MCF 10A (cell line): Measurements from ENCODE around the gene ZNF488. TPM values are rescaled to one million over a fixed set of nuclear protein-coding genes. Genes with fewer than 3 reads are reported as not detected.

Experiments used
- BruUV-seq: library from RNA; stranded (reverse); fragments of 400-500 nt; replicated peaks from 2 replicates; lab custom pipeline; 2021; lab: Mats Ljungman, UMichigan
- CTCF ChIA-PET: fragments of 300-600 bp; sonication (Branson Sonifier 250); formaldehyde crosslinking; extraction: SDS; loops from one replicate; lab custom pipeline; 2021; ENCODE audit warnings: antibody characterized with exemption, inconsistent platforms; lab: Yijun Ruan, JAX
- POLR2A ChIA-PET: fragments of 300-600, 350-650 bp; sonication (Branson Sonifier 250); formaldehyde crosslinking; extraction: SDS; loops from one replicate; lab custom pipeline; 2020; ENCODE audit warnings: antibody characterized with exemption, inconsistent platforms; lab: Yijun Ruan, JAX
- DNase-seq: peaks from one replicate; pipeline ENCODE4 v3.0.0-alpha.2; 2018; ENCODE audit not compliant: unreplicated experiment
- H3K27ac Mint-ChIP-seq: one replicate; pipeline ENCODE4 v1.8.0; 2022; ENCODE audit warnings: mild to moderate bottlenecking, low read depth, mixed read lengths; ENCODE audit not compliant: unreplicated experiment
- H3K27me3 Mint-ChIP-seq: one replicate; pipeline ENCODE4 v1.8.0; 2022; ENCODE audit warnings: mixed read lengths; ENCODE audit not compliant: insufficient read depth, unreplicated experiment
- H3K36me3 Mint-ChIP-seq: one replicate; pipeline ENCODE4 v1.8.0; 2022; ENCODE audit warnings: mild to moderate bottlenecking, moderate library complexity, mixed read lengths; ENCODE audit not compliant: insufficient read depth, unreplicated experiment
- H3K4me1 Mint-ChIP-seq: one replicate; pipeline ENCODE4 v1.8.0; 2022; ENCODE audit warnings: mixed read lengths; ENCODE audit not compliant: insufficient read depth, unreplicated experiment
- H3K4me3 Mint-ChIP-seq: one replicate; pipeline ENCODE4 v1.8.0; 2022; ENCODE audit warnings: mild to moderate bottlenecking, moderate library complexity, mixed read lengths; ENCODE audit not compliant: unreplicated experiment
- H3K9me3 Mint-ChIP-seq: one replicate; pipeline ENCODE4 v1.8.0; 2022; ENCODE audit warnings: mixed read lengths; ENCODE audit not compliant: unreplicated experiment
- CTCF ChIP-seq: fragments of 200-600 bp; IDR thresholded peaks from one replicate; pipeline ENCODE4 v1.8.0; 2022; ENCODE audit warnings: antibody characterized with exemption, mild to moderate bottlenecking; ENCODE audit not compliant: unreplicated experiment
- intact Hi-C: fragments of 100-400 bp; cut with micrococcal nuclease; formaldehyde crosslinking; loops from 2 replicates; pipeline ENCODE4 v1.14.1; 2022
- total RNA-seq: library from RNA; stranded (reverse); gene quantifications from 2 replicates; pipeline ENCODE4 v1.2.3, GENCODE V29; 2022

Gene ZNF488
- total RNA-seq, 1 experiment from 2014 or later: 0.12 TPM

- no peaks in the 10 kb centered on the region for H3K36me3 Mint-ChIP-seq
- DNase-seq: no peak
- ChIA-PET POLR2A (no interaction called here), CTCF (interaction anchor here (0.8 to 2.8 kb wide), 5 partner anchors 8 to 298 kb away, joined by 3 to 12 read pairs (median 5); no protein-coding TSS in a partner anchor)
- H3K27ac Mint-ChIP-seq: no peak overlapping the region
- no TSS peak for BruUV-seq
- H3K4me3 Mint-ChIP-seq: no peak overlapping the region
- peaks cover 5% of the 10 kb centered on the region for H3K4me1 Mint-ChIP-seq
- intact Hi-C loops: no loop called here
- H3K9me3 Mint-ChIP-seq: no peaks in the 10 kb centered on the region
- H3K27me3 Mint-ChIP-seq: peaks cover 36% of the 10 kb centered on the region
- TF ChIP-seq CTCF: no peak
Observed at GRCh38 chr10:47323087-47323486, 61.0 kb downstream of the ZNF488 start.

GRCh38 chr10:47322300-47323061 is 61.6 kb downstream of the ZNF488 start, which contains the start of gene GDF2:
Gene GDF2 (plus strand): TSS chr10:47322454. CDS start chr10:47322669, 215 bp downstream.
- DNase-seq: no peak
- BruUV-seq: no TSS peak
- POLR2A ChIA-PET: no interaction called here
- no peak within 1 kb of the TSS for H3K27ac Mint-ChIP-seq
- intact Hi-C loops: no loop called here
- H3K36me3 Mint-ChIP-seq: no peaks in the 10 kb centered on the region
- H3K27me3 Mint-ChIP-seq: peaks cover 36% of the 10 kb centered on the region
- CTCF ChIA-PET: interaction anchor here (0.8 to 14.1 kb wide), 3 partner anchors 275 to 297 kb away, joined by 3 to 131 read pairs (median 12); no protein-coding TSS in a partner anchor
- H3K4me1 Mint-ChIP-seq: peaks cover 5% of the 10 kb centered on the region
- H3K4me3 Mint-ChIP-seq: no peak within 1 kb of the TSS
- TF ChIP-seq CTCF: no peak
- H3K9me3 Mint-ChIP-seq: no peaks in the 10 kb centered on the region

GRCh38 chr10:47321521-47322195 is 62.4 kb downstream of the ZNF488 start:
- CTCF ChIA-PET: interaction anchor here (0.9 to 14.1 kb wide), 3 partner anchors 10 to 295 kb away, joined by 4 to 131 read pairs (median 6); no protein-coding TSS in a partner anchor
- POLR2A ChIA-PET: interaction anchor here (1.0 kb wide), 1 partner anchor 10 kb away, joined by 3 read pairs; no protein-coding TSS in a partner anchor
- no peaks in the 10 kb centered on the region for H3K9me3 Mint-ChIP-seq
- H3K27me3 Mint-ChIP-seq: peaks cover 36% of the 10 kb centered on the region
- TF ChIP-seq CTCF: no peak
- H3K4me3 Mint-ChIP-seq: no peak overlapping the region
- intact Hi-C loops: no loop called here
- H3K36me3 Mint-ChIP-seq: no peaks in the 10 kb centered on the region
- BruUV-seq: no TSS peak
- H3K4me1 Mint-ChIP-seq: peaks cover 5% of the 10 kb centered on the region
- no peak for DNase-seq
- H3K27ac Mint-ChIP-seq: no peak overlapping the region

GRCh38 chr10:47320812-47321211 is 63.3 kb downstream of the ZNF488 start:
- POLR2A ChIA-PET: interaction anchor here (1.0 kb wide), 1 partner anchor 10 kb away, joined by 3 read pairs; no protein-coding TSS in a partner anchor
- Mint-ChIP-seq H3K9me3 (no peaks in the 10 kb centered on the region), H3K27me3 (peaks cover 36% of the 10 kb centered on the region)

More at GRCh38 chr10:47320812-47321211, 63.3 kb downstream of the ZNF488 start:
- intact Hi-C loops: no loop called here
- DNase-seq: no peak
- BruUV-seq: no TSS peak
- H3K27ac Mint-ChIP-seq: no peak overlapping the region
- no peak overlapping the region for H3K4me3 Mint-ChIP-seq
- no peaks in the 10 kb centered on the region for H3K36me3 Mint-ChIP-seq
- TF ChIP-seq CTCF: no peak
- CTCF ChIA-PET: interaction anchor here (0.9 to 14.1 kb wide), 3 partner anchors 9 to 294 kb away, joined by 4 to 131 read pairs (median 6); no protein-coding TSS in a partner anchor
- peaks cover 5% of the 10 kb centered on the region for H3K4me1 Mint-ChIP-seq
